HepG2 (cell line): ENCODE results near the gene RUNDC1. TPM values are rescaled to one million over a fixed set of nuclear protein-coding genes. Genes with fewer than 3 reads are reported as not detected.

Experiments used
- ATAC-seq: fragments of 200-7000 bp; cut with Tn5 transposase; 3 replicates; pipeline ENCODE4 v1.9.1; 2020; ENCODE audit warnings: mild to moderate bottlenecking, moderate library complexity
- BruUV-seq: library from RNA; stranded (reverse); fragments of 400-500 nt; replicated peaks from 2 replicates; lab custom pipeline; 2021; lab: Mats Ljungman, UMichigan
- CTCF ChIA-PET: fragments of 300-600 bp; formaldehyde crosslinking; extraction: SDS; loops from one replicate; lab custom pipeline; 2021; ENCODE audit warnings: low total read pairs, inconsistent platforms, low intra/inter-chr PET ratio; lab: Yijun Ruan, JAX
- POLR2A ChIA-PET: fragments of 350-600 bp; sonication (Branson Sonifier 250); formaldehyde crosslinking; loops from one replicate; lab custom pipeline; 2020; ENCODE audit warnings: antibody characterized with exemption, inconsistent platforms; lab: Yijun Ruan, JAX
- DNase-seq: peaks from one replicate; pipeline ENCODE4 v3.0.0-alpha.2; 2015; ENCODE audit warnings: low spot score
- FAIRE-seq: peaks from 3 replicates; lab custom pipeline; 2011; peaks lifted over from hg19 to GRCh38; lab: Jason Lieb, UNC
- H2AFZ ChIP-seq: one replicate; pipeline ENCODE4 v1.6.1; 2011; ENCODE audit warnings: low read length, inconsistent platforms
- H3K27ac ChIP-seq: fragments of 300-600 bp; 3 replicates; pipeline ENCODE4 v1.8.0; 2011; ENCODE audit warnings: mixed run types, mild to moderate bottlenecking, mixed read lengths, low read length, inconsistent platforms; ENCODE audit not compliant: insufficient read depth; ENCODE audit errors: extremely low read length
- H3K27me3 ChIP-seq, 2 experiments: fragments of 200-600 bp in 1 of 2; 2 replicates in 1 of 2; 3 replicates in 1 of 2; pipeline versions ENCODE4 v1.6.0 to v1.8.0; 2011; ENCODE audit warnings: low read length in 2 of 2, mild to moderate bottlenecking in 2 of 2, moderate library complexity in 2 of 2, inconsistent platforms in 1 of 2; ENCODE audit not compliant: insufficient read depth in 2 of 2, control insufficient read depth in 1 of 2
- H3K36me3 ChIP-seq, 2 experiments: fragments of 200-600 bp in 1 of 2; replicated peaks in 1 of 2; 2 replicates in 1 of 2; 3 replicates in 1 of 2; pipeline versions ENCODE4 v1.5.1 to v1.8.0; 2011; ENCODE audit warnings: low read length in 2 of 2, inconsistent platforms in 1 of 2; ENCODE audit not compliant: insufficient read depth in 2 of 2, control insufficient read depth in 1 of 2
- H3K4me1 ChIP-seq: 2 replicates; pipeline ENCODE4 v1.5.1; 2012; ENCODE audit warnings: low read length, inconsistent platforms; ENCODE audit not compliant: insufficient read depth
- H3K4me2 ChIP-seq: 2 replicates; pipeline ENCODE4 v1.6.0; 2011; ENCODE audit warnings: low read depth, low read length, inconsistent platforms
- H3K4me3 ChIP-seq, 3 experiments: fragments of 200-600 bp in 1 of 3; sonication (generic), shearing (Covaris generic) in 1 of 3; replicated peaks in 1 of 3; 2 replicates each; pipeline ENCODE4 v1.5.1; 2011 to 2016; ENCODE audit warnings: low read length in 3 of 3, inconsistent platforms in 2 of 3, low read depth in 2 of 3, mild to moderate bottlenecking in 2 of 3, control low read depth in 1 of 3, mixed read lengths in 1 of 3; ENCODE audit not compliant: insufficient read depth in 1 of 3
- H3K79me2 ChIP-seq: one replicate; pipeline ENCODE4 v1.6.1; 2011; ENCODE audit warnings: low read length, inconsistent platforms; ENCODE audit not compliant: insufficient read depth
- H3K9ac ChIP-seq: 2 replicates; pipeline ENCODE4 v1.6.0; 2011; ENCODE audit warnings: mild to moderate bottlenecking, low read depth, low read length, inconsistent platforms; ENCODE audit not compliant: insufficient read depth
- H3K9me3 ChIP-seq: 2 replicates; pipeline ENCODE4 v1.5.1; 2012; ENCODE audit warnings: mild to moderate bottlenecking, low read length
- H4K20me1 ChIP-seq: 2 replicates; pipeline ENCODE4 v1.6.0; 2011; ENCODE audit warnings: inconsistent platforms, mild to moderate bottlenecking, low read length, moderate library complexity; ENCODE audit not compliant: insufficient read depth
- ESRRA ChIP-seq: sonication (generic); formaldehyde crosslinking; IDR thresholded peaks from 2 replicates; pipeline ENCODE4 v1.5.1; 2020; ENCODE audit warnings: mild to moderate bottlenecking, low read depth, missing genetic modification reagents
- HNRNPL ChIP-seq: fragments of 200-400 bp; formaldehyde crosslinking; IDR thresholded peaks from 2 replicates; pipeline ENCODE4 v1.6.1; 2017; ENCODE audit warnings: mild to moderate bottlenecking, low read depth, low read length
- HOXA9 ChIP-seq: sonication (generic); formaldehyde crosslinking; IDR thresholded peaks from 2 replicates; pipeline ENCODE4 v1.8.1; 2022; ENCODE audit warnings: missing genetic modification reagents, mild to moderate bottlenecking, moderate library complexity, borderline replicate concordance
- NFE2L1 ChIP-seq: sonication (generic); formaldehyde crosslinking; IDR thresholded peaks from 2 replicates; pipeline ENCODE4 v1.4.0; 2020; ENCODE audit warnings: missing genetic modification reagents, mild to moderate bottlenecking, borderline replicate concordance
- POLR2A ChIP-seq, 2 experiments: IDR thresholded peaks; 2 replicates each; pipeline ENCODE4 v1.6.1; 2011; ENCODE audit warnings: low read depth in 2 of 2, low read length in 2 of 2, mild to moderate bottlenecking in 1 of 2, moderate library complexity in 1 of 2; ENCODE audit not compliant: insufficient read depth in 1 of 2
- ZNF562 ChIP-seq: sonication (generic); formaldehyde crosslinking; IDR thresholded peaks from 2 replicates; pipeline ENCODE4 v1.8.0; 2022; ENCODE audit warnings: missing genetic modification reagents, borderline replicate concordance
- WGBS: methylation state at CpG from one replicate; pipeline ENCODE4 v1.1.6; 2017; ENCODE audit warnings: low lambda C conversion rate; 5-methylcytosine and 5-hydroxymethylcytosine counted together
- in situ Hi-C: cut with HindIII; loops from 2 replicates; pipeline ENCODE4 v1.10.0; 2017; ENCODE audit warnings: low pct_unique_long_range_greater_than_20kb; ENCODE audit not compliant: extremely low pct_ligation_motif_present
- intact Hi-C: fragments of 100-400 bp; cut with micrococcal nuclease; formaldehyde crosslinking; loops from one replicate; pipeline ENCODE4 v1.10.0; 2022; ENCODE audit not compliant: unreplicated experiment
- polyA plus RNA-seq, 8 experiments: library from polyadenylated mRNA; depleted of rRNA in 3 of 8; stranded (reverse) in 7 of 8; unstranded in 1 of 8; fragments of >200 nt; fragmentation: Illumina TruSeq in 4 of 8; extraction: Trizol in 4 of 8; gene quantifications; 2 replicates each; pipeline versions ENCODE4 v1.2.1 to v1.2.3, GENCODE V29; 2011 to 2016; ENCODE audit warnings: low read depth in 4 of 8, missing spikeins in 1 of 8, mixed read lengths in 1 of 8; ENCODE audit not compliant: insufficient read depth in 1 of 8
- small RNA-seq, 3 experiments: library from RNA; depleted of rRNA; stranded (forward); fragments of <200 nt; gene quantifications; one replicate each; pipeline ENCODE3, GENCODE V24; 2012; ENCODE audit warnings: low read depth in 2 of 3, low replicate concordance in 1 of 3; ENCODE audit not compliant: insufficient read length in 3 of 3, insufficient read depth in 2 of 3
- total RNA-seq, 5 experiments: library from RNA; depleted of rRNA; stranded (reverse); fragments of >200 nt; fragmentation: Illumina TruSeq; extraction: Trizol; gene quantifications; 2 replicates each; pipeline ENCODE4 v1.2.3, GENCODE V29; 2016; ENCODE audit warnings: low read depth in 1 of 5
- TF ChIP-seq, protein P1 (sequence below): sonication (generic); formaldehyde crosslinking; IDR thresholded peaks from 2 replicates; pipeline ENCODE4 v1.5.0; 2020; ENCODE audit warnings: missing genetic modification reagents, mild to moderate bottlenecking, borderline replicate concordance
- TF ChIP-seq, protein P2 (sequence below): sonication (generic); formaldehyde crosslinking; IDR thresholded peaks from 2 replicates; pipeline ENCODE4 v1.5.0; 2020; ENCODE audit warnings: missing genetic modification reagents, mild to moderate bottlenecking, borderline replicate concordance
- TF ChIP-seq, protein P3 (sequence below): sonication (generic); formaldehyde crosslinking; IDR thresholded peaks from 2 replicates; pipeline ENCODE4 v1.9.0; 2021; ENCODE audit warnings: missing genetic modification reagents, borderline replicate concordance

RUNDC1 gene
- total and polyA plus RNA-seq, 2 of the 13 experiments (the other 11 are each of a cell fraction or from before 2014, with no cell fraction given), result 10.3 to 11.4 TPM

DNA sequence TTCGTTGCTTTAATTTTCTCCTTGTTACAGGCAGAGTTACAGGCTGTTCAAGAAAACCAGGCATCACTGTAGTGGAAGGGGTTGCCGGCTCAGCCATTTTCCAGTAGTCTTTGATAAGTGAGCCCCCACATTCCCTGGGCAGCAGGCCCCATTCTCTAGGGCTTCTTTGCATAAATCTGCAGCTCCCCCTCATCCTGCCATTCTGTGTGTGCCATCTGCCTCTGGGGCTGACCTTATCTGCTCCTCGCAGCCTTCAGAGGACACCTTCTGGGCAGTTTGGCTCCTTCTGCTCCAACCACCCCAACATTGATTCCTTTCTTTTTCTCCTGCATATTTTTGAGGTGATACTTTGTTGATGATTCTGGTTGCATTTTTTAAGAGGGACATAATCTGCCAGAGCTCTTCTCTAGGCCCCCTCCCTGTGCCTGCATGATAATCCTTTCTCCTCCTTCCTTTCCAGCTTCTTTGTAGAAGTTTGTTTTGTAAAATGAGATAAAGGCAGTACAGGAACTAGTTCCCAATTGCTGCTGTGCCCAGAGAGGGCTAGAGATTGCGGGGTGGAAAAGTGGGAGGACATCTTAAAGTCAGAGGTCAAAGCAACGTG is 61.8 kb downstream of the RUNDC1 start:
- in situ Hi-C loops (no loop called here), intact Hi-C loops (no loop called here)
- ATAC-seq (no peak), FAIRE-seq (peak; percentile 18), DNase-seq (no peak)
- no peak overlapping the region for H3K4me3 ChIP-seq
- H3K4me1 ChIP-seq, result peaks cover 27% of the 10 kb centered on the region
- H3K4me2 ChIP-seq, result no peak overlapping the region
- no TSS peak for BruUV-seq
- H3K27me3 ChIP-seq, result no peaks in the 10 kb centered on the region
- 91% methylated on average over 5 of the region's 5 CpGs for WGBS
- CTCF ChIA-PET, result no interaction called here
- H3K79me2 ChIP-seq, result no peaks in the 10 kb centered on the region
- peaks cover 0 to 4% of the 10 kb centered on the region in 2 experiments; a peak in 1 of 5 replicates for H3K36me3 ChIP-seq
- H3K9me3 ChIP-seq, result no peaks in the 10 kb centered on the region
- H3K9ac ChIP-seq, result no peak overlapping the region
- H2AFZ ChIP-seq, result no peak overlapping the region
- TF ChIP-seq POLR2A (IDR thresholded peaks at IDR 0.05; ENCODE audit: insufficient read depth in 1 of 2, low read depth in 2 of 2, low read length in 2 of 2), result no peak
- TF ChIP-seq ZNF562 (CRISPR knock-in tag), result no peak
- TF ChIP-seq NFE2L1, result no peak
- no peak for TF ChIP-seq HNRNPL
- TF ChIP-seq HOXA9, result no peak
- TF ChIP-seq, protein P1, sequence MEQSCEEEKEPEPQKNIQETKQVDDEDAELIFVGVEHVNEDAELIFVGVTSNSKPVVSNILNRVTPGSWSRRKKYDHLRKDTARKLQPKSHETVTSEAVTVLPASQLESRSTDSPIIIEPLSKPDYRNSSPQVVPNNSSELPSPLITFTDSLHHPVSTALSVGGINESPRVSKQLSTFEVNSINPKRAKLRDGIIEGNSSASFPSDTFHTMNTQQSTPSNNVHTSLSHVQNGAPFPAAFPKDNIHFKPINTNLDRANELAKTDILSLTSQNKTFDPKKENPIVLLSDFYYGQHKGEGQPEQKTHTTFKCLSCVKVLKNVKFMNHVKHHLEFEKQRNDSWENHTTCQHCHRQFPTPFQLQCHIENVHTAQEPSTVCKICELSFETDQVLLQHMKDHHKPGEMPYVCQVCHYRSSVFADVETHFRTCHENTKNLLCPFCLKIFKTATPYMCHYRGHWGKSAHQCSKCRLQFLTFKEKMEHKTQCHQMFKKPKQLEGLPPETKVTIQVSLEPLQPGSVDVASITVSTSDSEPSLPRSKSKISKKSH (CRISPR knock-in tag), result no peak
- no peak for TF ChIP-seq ESRRA
- TF ChIP-seq, protein P2, sequence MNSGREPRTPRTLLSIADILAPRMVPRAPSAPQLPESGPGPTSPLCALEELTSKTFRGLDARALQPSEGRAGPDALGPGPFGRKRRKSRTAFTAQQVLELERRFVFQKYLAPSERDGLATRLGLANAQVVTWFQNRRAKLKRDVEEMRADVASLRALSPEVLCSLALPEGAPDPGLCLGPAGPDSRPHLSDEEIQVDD (CRISPR knock-in tag), result no peak
- TF ChIP-seq, protein P3, sequence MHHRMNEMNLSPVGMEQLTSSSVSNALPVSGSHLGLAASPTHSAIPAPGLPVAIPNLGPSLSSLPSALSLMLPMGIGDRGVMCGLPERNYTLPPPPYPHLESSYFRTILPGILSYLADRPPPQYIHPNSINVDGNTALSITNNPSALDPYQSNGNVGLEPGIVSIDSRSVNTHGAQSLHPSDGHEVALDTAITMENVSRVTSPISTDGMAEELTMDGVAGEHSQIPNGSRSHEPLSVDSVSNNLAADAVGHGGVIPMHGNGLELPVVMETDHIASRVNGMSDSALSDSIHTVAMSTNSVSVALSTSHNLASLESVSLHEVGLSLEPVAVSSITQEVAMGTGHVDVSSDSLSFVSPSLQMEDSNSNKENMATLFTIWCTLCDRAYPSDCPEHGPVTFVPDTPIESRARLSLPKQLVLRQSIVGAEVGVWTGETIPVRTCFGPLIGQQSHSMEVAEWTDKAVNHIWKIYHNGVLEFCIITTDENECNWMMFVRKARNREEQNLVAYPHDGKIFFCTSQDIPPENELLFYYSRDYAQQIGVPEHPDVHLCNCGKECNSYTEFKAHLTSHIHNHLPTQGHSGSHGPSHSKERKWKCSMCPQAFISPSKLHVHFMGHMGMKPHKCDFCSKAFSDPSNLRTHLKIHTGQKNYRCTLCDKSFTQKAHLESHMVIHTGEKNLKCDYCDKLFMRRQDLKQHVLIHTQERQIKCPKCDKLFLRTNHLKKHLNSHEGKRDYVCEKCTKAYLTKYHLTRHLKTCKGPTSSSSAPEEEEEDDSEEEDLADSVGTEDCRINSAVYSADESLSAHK (CRISPR knock-in tag), result no peak
- POLR2A ChIA-PET, result interaction anchor here (1.9 to 2.9 kb wide), 2 partner anchors 27 to 44 kb away, joined by 7 to 9 read pairs; partner anchors contain the start of gene RPL27
- no peak overlapping the region for H3K27ac ChIP-seq
- no peaks in the 10 kb centered on the region for H4K20me1 ChIP-seq

Small RNAs within 50 kb of the gene (small RNA-seq; reads per million reads assigned to genes)
- gene AARSD1 (0 to 0.33 (median 0.10) reads per million in 3 experiments), gene RF00561 (0 reads per million in 3 experiments)

Other genes starting within 250 kb of the RUNDC1 start
- 6.0 and 11.6 TPM in 2 replicates for gene EZH1, start 235.5 kb upstream of the RUNDC1 start, total RNA-seq (2016; rRNA removed; fragmentation: Illumina TruSeq; extraction: Trizol)
- gene EZH1, start 235.5 kb upstream of the RUNDC1 start, polyA plus RNA-seq (2011; rRNA removed), result 24.0 and 24.2 TPM in 2 replicates
- gene RAMP2, start 219.3 kb upstream of the RUNDC1 start, total RNA-seq (2016; rRNA removed; fragmentation: Illumina TruSeq; extraction: Trizol), result 0.74 and 1.4 TPM in 2 replicates
- 5.2 and 7.1 TPM in 2 replicates for gene RAMP2, start 219.3 kb upstream of the RUNDC1 start, polyA plus RNA-seq (2011; rRNA removed)
- gene VPS25, start 207.1 kb upstream of the RUNDC1 start, total RNA-seq (2016; rRNA removed; fragmentation: Illumina TruSeq; extraction: Trizol), result 148 and 161 TPM in 2 replicates
- 249 and 270 TPM in 2 replicates for gene VPS25, start 207.1 kb upstream of the RUNDC1 start, polyA plus RNA-seq (2011; rRNA removed)
- 1.5 and 2.7 TPM in 2 replicates for gene WNK4, start 200.0 kb upstream of the RUNDC1 start, total RNA-seq (2016; rRNA removed; fragmentation: Illumina TruSeq; extraction: Trizol)
- gene WNK4, start 200.0 kb upstream of the RUNDC1 start, polyA plus RNA-seq (2011; rRNA removed), result 13.7 and 16.9 TPM in 2 replicates
- 202 and 250 TPM in 2 replicates for gene COA3, start 181.9 kb upstream of the RUNDC1 start, total RNA-seq (2016; rRNA removed; fragmentation: Illumina TruSeq; extraction: Trizol)
- 130 and 133 TPM in 2 replicates for gene COA3, start 181.9 kb upstream of the RUNDC1 start, polyA plus RNA-seq (2011; rRNA removed)
- 0.11 TPM in 1 of 2 replicates, not detected in the other for gene CNTD1, start 181.7 kb upstream of the RUNDC1 start, total RNA-seq (2016; rRNA removed; fragmentation: Illumina TruSeq; extraction: Trizol)
- gene CNTD1, start 181.7 kb upstream of the RUNDC1 start, polyA plus RNA-seq (2011; rRNA removed), result 0.15 and 0.34 TPM in 2 replicates
- gene BECN1, start 156.3 kb upstream of the RUNDC1 start, total RNA-seq (2016; rRNA removed; fragmentation: Illumina TruSeq; extraction: Trizol), result 97.2 and 109 TPM in 2 replicates
- 77.1 and 82.1 TPM in 2 replicates for gene BECN1, start 156.3 kb upstream of the RUNDC1 start, polyA plus RNA-seq (2011; rRNA removed)
- gene PSME3, start 147.2 kb upstream of the RUNDC1 start, total RNA-seq (2016; rRNA removed; fragmentation: Illumina TruSeq; extraction: Trizol), result 135 and 202 TPM in 2 replicates
- 61.5 and 66.3 TPM in 2 replicates for gene PSME3, start 147.2 kb upstream of the RUNDC1 start, polyA plus RNA-seq (2011; rRNA removed)
- gene AOC2, start 136.0 kb upstream of the RUNDC1 start, total RNA-seq (2016; rRNA removed; fragmentation: Illumina TruSeq; extraction: Trizol), result 0.55 and 1.2 TPM in 2 replicates
- 3.3 and 5.1 TPM in 2 replicates for gene AOC2, start 136.0 kb upstream of the RUNDC1 start, polyA plus RNA-seq (2011; rRNA removed)
- 8.7 and 10.4 TPM in 2 replicates for gene AOC3, start 129.4 kb upstream of the RUNDC1 start, total RNA-seq (2016; rRNA removed; fragmentation: Illumina TruSeq; extraction: Trizol)
- 51.7 and 61.0 TPM in 2 replicates for gene AOC3, start 129.4 kb upstream of the RUNDC1 start, polyA plus RNA-seq (2011; rRNA removed)
- gene G6PC1, start 79.8 kb upstream of the RUNDC1 start, total RNA-seq (2016; rRNA removed; fragmentation: Illumina TruSeq; extraction: Trizol), result 0.56 and 1.7 TPM in 2 replicates
- 37.9 and 127 TPM in 2 replicates for gene G6PC1, start 79.8 kb upstream of the RUNDC1 start, polyA plus RNA-seq (2011; rRNA removed)
- 24.7 and 29.8 TPM in 2 replicates for gene AARSD1, start 16.1 kb upstream of the RUNDC1 start, total RNA-seq (2016; rRNA removed; fragmentation: Illumina TruSeq; extraction: Trizol)
- gene AARSD1, start 16.1 kb upstream of the RUNDC1 start, polyA plus RNA-seq (2011; rRNA removed), result 25.6 and 29.3 TPM in 2 replicates
- gene PTGES3L, start 485 bp upstream of the RUNDC1 start, total RNA-seq (2016; rRNA removed; fragmentation: Illumina TruSeq; extraction: Trizol), result 1.2 and 1.9 TPM in 2 replicates
- gene PTGES3L, start 485 bp upstream of the RUNDC1 start, polyA plus RNA-seq (2011; rRNA removed), result 1.9 and 2.9 TPM in 2 replicates
- gene RPL27, start 17.9 kb downstream of the RUNDC1 start, total RNA-seq (2016; rRNA removed; fragmentation: Illumina TruSeq; extraction: Trizol), result 1,585 and 1,854 TPM in 2 replicates
- 5,537 and 5,840 TPM in 2 replicates for gene RPL27, start 17.9 kb downstream of the RUNDC1 start, polyA plus RNA-seq (2011; rRNA removed)
- 38.1 and 40.2 TPM in 2 replicates for gene IFI35, start 26.2 kb downstream of the RUNDC1 start, total RNA-seq (2016; rRNA removed; fragmentation: Illumina TruSeq; extraction: Trizol)
- 28.9 and 33.5 TPM in 2 replicates for gene IFI35, start 26.2 kb downstream of the RUNDC1 start, polyA plus RNA-seq (2011; rRNA removed)
- gene VAT1, start 41.8 kb downstream of the RUNDC1 start, total RNA-seq (2016; rRNA removed; fragmentation: Illumina TruSeq; extraction: Trizol), result 143 TPM in 2 replicates
- 197 and 205 TPM in 2 replicates for gene VAT1, start 41.8 kb downstream of the RUNDC1 start, polyA plus RNA-seq (2011; rRNA removed)
- 0.11 TPM in 2 replicates for gene RND2, start 44.7 kb downstream of the RUNDC1 start, total RNA-seq (2016; rRNA removed; fragmentation: Illumina TruSeq; extraction: Trizol)
- gene RND2, start 44.7 kb downstream of the RUNDC1 start, polyA plus RNA-seq (2011; rRNA removed), result 0.04 and 0.05 TPM in 2 replicates
- gene BRCA1, start 144.8 kb downstream of the RUNDC1 start, total RNA-seq (2016; rRNA removed; fragmentation: Illumina TruSeq; extraction: Trizol), result 37.5 and 56.0 TPM in 2 replicates
- 11.7 and 13.3 TPM in 2 replicates for gene BRCA1, start 144.8 kb downstream of the RUNDC1 start, polyA plus RNA-seq (2011; rRNA removed)
- 51.7 and 79.0 TPM in 2 replicates for gene NBR1, start 190.6 kb downstream of the RUNDC1 start, total RNA-seq (2016; rRNA removed; fragmentation: Illumina TruSeq; extraction: Trizol)
- gene NBR1, start 190.6 kb downstream of the RUNDC1 start, polyA plus RNA-seq (2011; rRNA removed), result 102 and 121 TPM in 2 replicates
- gene TMEM106A, start 231.3 kb downstream of the RUNDC1 start, total RNA-seq (2016; rRNA removed; fragmentation: Illumina TruSeq; extraction: Trizol), result 7.3 and 16.9 TPM in 2 replicates
- gene TMEM106A, start 231.3 kb downstream of the RUNDC1 start, polyA plus RNA-seq (2011; rRNA removed), result 34.9 and 35.9 TPM in 2 replicates
- gene CCDC200, start 248.1 kb downstream of the RUNDC1 start, total RNA-seq (2016; rRNA removed; fragmentation: Illumina TruSeq; extraction: Trizol), result not detected in 2 replicates
- gene CCDC200, start 248.1 kb downstream of the RUNDC1 start, polyA plus RNA-seq (2011; rRNA removed), result not detected in 2 replicates